MCF 10A (cell line): Measurements from ENCODE around the gene RGS11. TPM values are rescaled to one million over a fixed set of nuclear protein-coding genes. Genes with fewer than 3 reads are reported as not detected.

ENCODE experiments used
- BruUV-seq: library from RNA; stranded (reverse); fragments of 400-500 nt; replicated peaks from 2 replicates; lab custom pipeline; 2021; lab: Mats Ljungman, UMichigan
- CTCF ChIA-PET: fragments of 300-600 bp; sonication (Branson Sonifier 250); formaldehyde crosslinking; extraction: SDS; loops from one replicate; lab custom pipeline; 2021; ENCODE audit warnings: antibody characterized with exemption, inconsistent platforms; lab: Yijun Ruan, JAX
- POLR2A ChIA-PET: fragments of 300-600, 350-650 bp; sonication (Branson Sonifier 250); formaldehyde crosslinking; extraction: SDS; loops from one replicate; lab custom pipeline; 2020; ENCODE audit warnings: antibody characterized with exemption, inconsistent platforms; lab: Yijun Ruan, JAX
- DNase-seq: peaks from one replicate; pipeline ENCODE4 v3.0.0-alpha.2; 2018; ENCODE audit not compliant: unreplicated experiment
- H3K27ac Mint-ChIP-seq: one replicate; pipeline ENCODE4 v1.8.0; 2022; ENCODE audit warnings: mild to moderate bottlenecking, low read depth, mixed read lengths; ENCODE audit not compliant: unreplicated experiment
- H3K27me3 Mint-ChIP-seq: one replicate; pipeline ENCODE4 v1.8.0; 2022; ENCODE audit warnings: mixed read lengths; ENCODE audit not compliant: insufficient read depth, unreplicated experiment
- H3K36me3 Mint-ChIP-seq: one replicate; pipeline ENCODE4 v1.8.0; 2022; ENCODE audit warnings: mild to moderate bottlenecking, moderate library complexity, mixed read lengths; ENCODE audit not compliant: insufficient read depth, unreplicated experiment
- H3K4me1 Mint-ChIP-seq: one replicate; pipeline ENCODE4 v1.8.0; 2022; ENCODE audit warnings: mixed read lengths; ENCODE audit not compliant: insufficient read depth, unreplicated experiment
- H3K4me3 Mint-ChIP-seq: one replicate; pipeline ENCODE4 v1.8.0; 2022; ENCODE audit warnings: mild to moderate bottlenecking, moderate library complexity, mixed read lengths; ENCODE audit not compliant: unreplicated experiment
- H3K9me3 Mint-ChIP-seq: one replicate; pipeline ENCODE4 v1.8.0; 2022; ENCODE audit warnings: mixed read lengths; ENCODE audit not compliant: unreplicated experiment
- intact Hi-C: fragments of 100-400 bp; cut with micrococcal nuclease; formaldehyde crosslinking; loops from 2 replicates; pipeline ENCODE4 v1.14.1; 2022
- total RNA-seq: library from RNA; stranded (reverse); gene quantifications from 2 replicates; pipeline ENCODE4 v1.2.3, GENCODE V29; 2022
- TF ChIP-seq, protein P1 (sequence below): fragments of 200-600 bp; IDR thresholded peaks from one replicate; pipeline ENCODE4 v1.8.0; 2022; ENCODE audit warnings: antibody characterized with exemption, mild to moderate bottlenecking; ENCODE audit not compliant: unreplicated experiment

RGS11 gene
- total RNA-seq, 1 experiment from 2014 or later, result 1.7 TPM

DNA sequence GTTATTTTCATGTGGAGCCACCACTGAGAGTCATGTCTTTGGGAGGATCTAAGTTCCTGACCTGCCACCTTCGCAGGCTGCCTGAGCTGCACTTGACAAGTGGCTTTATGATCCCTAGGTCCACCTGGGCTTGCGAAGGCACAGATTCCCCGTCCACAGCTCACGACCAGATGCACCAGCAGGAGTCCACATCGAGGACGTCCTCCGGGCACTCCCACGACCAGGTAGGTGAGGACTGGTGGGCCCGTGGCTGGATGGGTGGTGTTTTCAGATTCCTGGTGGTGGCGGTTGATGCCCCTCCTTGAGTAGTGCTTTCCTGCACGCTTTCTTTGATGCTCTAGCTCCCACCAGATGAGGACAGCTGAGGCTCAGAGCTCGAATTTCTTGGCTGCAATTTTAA is 26.3 kb downstream of the RGS11 start:
- TF ChIP-seq, protein P1, sequence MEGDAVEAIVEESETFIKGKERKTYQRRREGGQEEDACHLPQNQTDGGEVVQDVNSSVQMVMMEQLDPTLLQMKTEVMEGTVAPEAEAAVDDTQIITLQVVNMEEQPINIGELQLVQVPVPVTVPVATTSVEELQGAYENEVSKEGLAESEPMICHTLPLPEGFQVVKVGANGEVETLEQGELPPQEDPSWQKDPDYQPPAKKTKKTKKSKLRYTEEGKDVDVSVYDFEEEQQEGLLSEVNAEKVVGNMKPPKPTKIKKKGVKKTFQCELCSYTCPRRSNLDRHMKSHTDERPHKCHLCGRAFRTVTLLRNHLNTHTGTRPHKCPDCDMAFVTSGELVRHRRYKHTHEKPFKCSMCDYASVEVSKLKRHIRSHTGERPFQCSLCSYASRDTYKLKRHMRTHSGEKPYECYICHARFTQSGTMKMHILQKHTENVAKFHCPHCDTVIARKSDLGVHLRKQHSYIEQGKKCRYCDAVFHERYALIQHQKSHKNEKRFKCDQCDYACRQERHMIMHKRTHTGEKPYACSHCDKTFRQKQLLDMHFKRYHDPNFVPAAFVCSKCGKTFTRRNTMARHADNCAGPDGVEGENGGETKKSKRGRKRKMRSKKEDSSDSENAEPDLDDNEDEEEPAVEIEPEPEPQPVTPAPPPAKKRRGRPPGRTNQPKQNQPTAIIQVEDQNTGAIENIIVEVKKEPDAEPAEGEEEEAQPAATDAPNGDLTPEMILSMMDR, result no peak
- intact Hi-C loops, result no loop called here
- Mint-ChIP-seq H3K4me3 (no peak overlapping the region), H3K9me3 (no peaks in the 10 kb centered on the region), H3K27me3 (no peaks in the 10 kb centered on the region), H3K36me3 (peaks cover 20% of the 10 kb centered on the region), H3K4me1 (peaks cover 6% of the 10 kb centered on the region), H3K27ac (no peak overlapping the region)
- ChIA-PET POLR2A (interaction anchor here (0.6 to 0.7 kb wide), 2 partner anchors 14 to 173 kb away, joined by 3 to 6 read pairs; no protein-coding TSS in a partner anchor), CTCF (no interaction called here)
- no peak for DNase-seq
- no TSS peak for BruUV-seq

GRCh38 chr16:247027-247426 is 28.7 kb downstream of the RGS11 start:
- no peaks in the 10 kb centered on the region for H3K9me3 Mint-ChIP-seq
- ChIA-PET CTCF (interaction anchor here (0.5 to 0.6 kb wide), 2 partner anchors 12 to 466 kb away, joined by 3 to 4 read pairs; no protein-coding TSS in a partner anchor), POLR2A (interaction anchor here (3.4 kb wide), 1 partner anchor 12 kb away, joined by 10 read pairs; the partner anchor contains the start of gene FAM234A)
- peaks cover 6% of the 10 kb centered on the region for H3K4me1 Mint-ChIP-seq
- H3K36me3 Mint-ChIP-seq, result peaks cover 14% of the 10 kb centered on the region
- intact Hi-C loops, result no loop called here
- TF ChIP-seq, protein P1, result no peak
- no TSS peak for BruUV-seq
- no peak overlapping the region for H3K4me3 Mint-ChIP-seq
- no peaks in the 10 kb centered on the region for H3K27me3 Mint-ChIP-seq
- H3K27ac Mint-ChIP-seq, result no peak overlapping the region
- no peak for DNase-seq

- Mint-ChIP-seq H3K4me1 (no peaks in the 10 kb centered on the region), H3K27me3 (no peaks in the 10 kb centered on the region), H3K4me3 (no peak overlapping the region), H3K36me3 (peaks cover 3% of the 10 kb centered on the region), H3K9me3 (no peaks in the 10 kb centered on the region), H3K27ac (no peak overlapping the region)
- TF ChIP-seq, protein P1, result no peak
- BruUV-seq, result no TSS peak
- ChIA-PET POLR2A (interaction anchor here (0.6 to 3.4 kb wide), 3 partner anchors 8 to 196 kb away, joined by 3 to 10 read pairs (median 3); partner anchors contain the start of gene FAM234A), CTCF (no interaction called here)
- intact Hi-C loops, result no loop called here
- DNase-seq, result no peak
Observed at GRCh38 chr16:245105-245504, 30.6 kb downstream of the RGS11 start.

- POLR2A ChIA-PET, result no interaction called here
- no TSS peak for BruUV-seq
- Mint-ChIP-seq H3K9me3 (no peaks in the 10 kb centered on the region), H3K27me3 (no peaks in the 10 kb centered on the region), H3K27ac (no peak overlapping the region), H3K4me3 (no peak overlapping the region), H3K36me3 (no peaks in the 10 kb centered on the region), H3K4me1 (no peaks in the 10 kb centered on the region)
- CTCF ChIA-PET, result interaction anchor here (0.9 kb wide), 1 partner anchor 25 kb away, joined by 4 read pairs; no protein-coding TSS in a partner anchor
- no peak for DNase-seq
- intact Hi-C loops, result no loop called here
- TF ChIP-seq, protein P1, result no peak
Observed at GRCh38 chr16:243348-243747, 32.4 kb downstream of the RGS11 start.
